NCI-H774 (cell line): ENCODE data around the gene NCK1.

Experiments used
- DNase-seq: peaks from one replicate; lab custom pipeline; 2025; lab: John Stamatoyannopoulos, UW

Gene NCK1

DNA sequence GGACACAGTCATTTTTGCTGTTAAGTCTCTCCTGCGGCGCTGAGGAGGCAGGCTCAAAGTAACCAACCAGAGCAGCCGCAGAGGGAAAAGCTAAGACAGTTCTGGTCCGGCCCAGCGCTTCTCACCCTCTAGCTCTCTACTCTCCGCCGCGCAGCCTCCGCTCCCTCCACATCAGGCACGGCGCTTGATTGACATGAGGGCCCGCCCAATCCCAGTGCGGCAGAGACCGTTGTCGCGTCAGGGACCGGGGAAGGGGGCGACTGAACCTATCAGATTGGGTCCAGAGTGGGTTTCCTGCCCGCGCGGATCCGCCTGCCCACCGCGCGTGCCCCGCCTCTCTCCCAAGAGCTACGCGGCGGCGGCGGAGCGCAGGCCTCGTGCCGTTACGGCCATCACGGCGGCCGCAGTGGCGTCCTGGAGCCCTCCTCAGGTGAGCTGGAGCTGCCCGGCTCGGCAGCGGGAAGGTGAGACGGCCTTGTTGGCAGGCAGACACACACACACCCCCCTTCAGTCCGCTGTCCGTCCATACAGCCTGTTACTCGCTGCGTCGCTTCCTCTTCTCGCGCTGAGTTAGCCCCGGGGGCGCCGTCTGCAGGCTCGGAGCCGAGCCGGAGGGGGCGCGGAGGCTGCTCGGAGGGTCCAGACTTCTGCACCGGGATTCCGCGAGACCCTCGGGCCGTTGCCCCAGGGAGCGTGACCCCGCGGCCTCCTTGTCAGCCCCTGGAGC, at the start of gene NCK1:
NCK1 (plus strand) TSS at position 319 of the 727 bp plus-strand sequence. CDS start 65,794 bp downstream, outside the sequence.
- peak; percentile 98 for DNase-seq

DNA sequence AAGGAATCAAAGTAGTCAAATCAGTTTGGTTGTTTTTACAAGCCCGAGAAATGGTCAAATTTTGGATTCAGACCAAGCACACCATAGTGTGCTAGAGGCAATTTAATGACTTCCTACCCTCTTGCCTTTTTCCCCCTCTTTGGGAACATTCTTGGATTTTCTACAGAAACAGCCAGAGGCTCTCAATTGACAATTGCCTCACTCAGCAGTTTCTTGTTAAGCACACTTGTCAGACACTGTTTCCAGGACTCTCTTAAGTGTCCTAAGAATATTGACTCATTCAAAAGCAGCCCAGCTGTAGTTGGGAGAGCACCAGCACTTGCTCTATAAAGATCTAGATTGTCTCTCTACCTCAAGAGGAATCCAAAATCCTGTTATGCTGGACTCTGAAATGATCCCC, 44.6 kb upstream of the NCK1 start:
- DNase-seq = no peak

DNA sequence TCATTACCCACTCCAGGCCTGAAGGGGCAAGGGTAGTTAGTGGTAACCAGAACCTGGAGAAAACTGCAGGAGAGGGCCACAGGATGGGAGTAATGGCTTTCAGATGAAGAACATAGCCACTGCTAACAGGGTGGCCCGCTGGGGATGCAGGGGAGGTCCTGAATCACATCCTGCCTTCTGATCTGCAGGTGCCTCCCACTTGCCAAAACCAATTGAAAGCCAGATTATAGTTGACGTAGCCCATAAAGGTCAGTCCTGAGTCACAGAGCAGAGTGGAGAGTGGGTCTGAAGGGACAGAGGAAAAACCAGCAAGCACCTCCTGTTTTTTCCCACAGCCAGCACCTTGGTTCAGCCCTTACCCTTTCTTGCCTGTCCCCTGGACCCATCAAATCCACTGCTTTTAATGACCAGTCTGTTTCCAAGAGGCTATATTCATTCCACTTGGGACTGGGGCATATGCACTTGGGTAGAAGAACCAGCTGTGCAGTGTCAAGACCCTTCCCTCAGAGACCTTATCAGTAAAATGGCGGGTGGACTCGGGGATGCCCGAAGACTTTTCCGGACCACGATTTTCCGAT, 43.7 kb upstream of the NCK1 start:
- DNase-seq = peak; percentile 80

DNA sequence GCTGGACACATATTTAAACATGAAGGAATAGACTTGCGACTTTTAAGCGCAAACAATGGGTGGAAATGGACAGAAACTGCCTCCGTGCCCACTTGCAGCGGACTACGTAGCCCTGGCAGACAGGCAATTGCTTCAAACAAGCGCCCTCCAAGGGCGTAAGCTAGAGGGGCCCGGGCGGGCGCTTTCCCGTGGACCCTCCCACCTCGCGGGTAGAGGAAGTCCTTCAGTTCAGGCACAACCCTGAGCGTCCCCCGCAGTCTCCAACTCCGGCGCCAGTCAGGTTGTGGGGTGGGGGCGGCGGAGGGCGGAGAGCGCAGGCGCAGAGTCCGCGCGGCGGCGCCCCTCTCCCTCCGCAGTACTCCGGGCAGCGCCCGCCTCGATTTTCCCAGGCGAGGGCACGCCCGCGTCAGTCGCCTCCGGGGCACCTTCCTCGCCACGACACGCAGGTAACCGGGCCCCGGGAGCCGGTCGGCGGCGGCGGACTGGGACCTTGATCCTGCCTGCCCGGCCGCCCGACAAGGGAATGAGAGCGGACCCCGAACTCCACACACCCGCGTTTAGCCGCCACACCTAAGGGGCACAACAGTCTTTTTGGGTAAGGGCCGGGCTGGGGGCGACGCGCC, 43.1 kb upstream of the NCK1 start, which contains the start of gene SLC35G2:
SLC35G2 (plus strand) TSS at position 358 of the 623 bp plus-strand sequence. CDS start 35,335 bp downstream, outside the sequence.
- peak; percentile 59 for DNase-seq

DNA sequence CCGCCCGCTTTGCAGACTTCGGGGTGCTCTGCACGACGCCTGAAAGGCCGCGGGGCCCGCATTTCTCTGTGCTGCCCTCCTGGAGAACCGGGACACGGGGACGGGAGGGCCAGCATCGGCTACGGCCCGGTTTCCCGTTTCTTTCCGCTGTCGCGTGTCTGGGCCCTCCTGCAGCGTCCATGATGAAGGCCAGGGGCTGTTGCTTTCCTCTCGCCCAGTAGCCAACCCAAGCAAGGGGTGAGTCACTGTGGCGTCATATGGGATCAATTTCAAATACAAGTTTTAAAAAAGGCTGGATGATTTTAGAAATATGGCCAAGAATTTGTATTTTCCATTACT, 42.6 kb upstream of the NCK1 start:
- no peak for DNase-seq

DNA sequence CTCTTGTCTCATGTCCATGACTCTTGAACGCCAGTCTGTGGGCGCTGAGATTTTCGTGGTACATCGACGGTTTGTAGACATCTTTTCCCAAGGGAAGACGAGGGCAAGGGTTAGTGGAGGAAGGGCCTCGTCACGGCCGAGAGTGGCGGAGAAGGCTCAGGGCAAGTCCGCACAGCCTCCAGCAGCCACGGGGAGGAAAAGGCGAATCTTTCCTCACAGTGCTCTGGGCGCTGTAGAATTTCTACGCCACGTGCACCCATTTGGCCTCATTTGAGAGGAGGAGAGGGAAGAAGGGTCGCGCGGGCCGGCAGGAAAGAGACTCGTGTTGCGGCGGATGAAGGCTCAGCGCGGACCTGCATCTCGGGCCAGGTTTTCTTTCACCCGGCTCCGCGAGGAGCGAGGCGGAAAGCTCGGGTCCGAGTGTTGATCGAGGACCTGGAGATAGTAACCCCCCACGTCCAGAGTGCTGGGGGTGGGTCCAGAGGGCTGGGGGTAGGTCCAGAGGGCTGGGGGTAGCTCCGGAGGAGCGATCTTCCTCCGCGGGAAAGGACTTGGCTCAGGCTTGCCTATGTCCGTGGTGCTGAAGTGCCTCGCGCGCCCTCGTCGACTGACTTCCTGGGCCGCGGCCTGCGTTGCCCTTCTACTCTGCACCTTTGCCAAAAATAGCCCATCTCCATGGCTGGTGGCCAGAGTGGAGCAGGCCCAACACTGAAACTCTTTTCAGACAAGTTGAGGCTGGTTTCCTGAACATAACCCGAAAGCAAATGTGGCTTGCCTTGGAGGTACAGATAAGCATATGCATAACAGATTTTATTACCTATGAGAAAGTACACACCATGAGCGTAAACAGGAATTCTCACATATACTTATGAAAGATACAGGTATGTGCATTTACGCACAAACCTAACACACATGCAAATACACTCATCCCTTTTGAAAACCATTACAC, 42.0 kb upstream of the NCK1 start:
- peak; percentile 51 for DNase-seq

DNA sequence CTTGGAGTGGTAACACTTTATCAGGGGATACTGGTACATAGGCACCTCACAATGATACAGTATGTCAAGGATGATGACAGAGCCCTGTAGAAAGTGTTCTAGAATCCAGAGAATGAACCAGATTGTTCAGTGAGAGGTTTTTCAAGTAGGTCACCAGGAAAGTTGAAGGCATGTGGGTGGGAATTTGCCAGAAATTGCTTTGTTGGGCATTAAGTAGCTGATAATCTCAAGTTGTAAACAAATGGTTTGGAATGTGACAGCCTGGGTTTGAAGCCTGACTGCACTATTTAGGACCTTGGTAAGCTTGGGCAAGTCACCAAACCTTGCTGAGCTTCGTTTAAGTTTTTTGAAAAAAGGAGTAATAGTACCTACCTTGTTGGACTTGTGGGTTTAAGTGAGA, 30.5 kb upstream of the NCK1 start:
- no peak for DNase-seq

DNA sequence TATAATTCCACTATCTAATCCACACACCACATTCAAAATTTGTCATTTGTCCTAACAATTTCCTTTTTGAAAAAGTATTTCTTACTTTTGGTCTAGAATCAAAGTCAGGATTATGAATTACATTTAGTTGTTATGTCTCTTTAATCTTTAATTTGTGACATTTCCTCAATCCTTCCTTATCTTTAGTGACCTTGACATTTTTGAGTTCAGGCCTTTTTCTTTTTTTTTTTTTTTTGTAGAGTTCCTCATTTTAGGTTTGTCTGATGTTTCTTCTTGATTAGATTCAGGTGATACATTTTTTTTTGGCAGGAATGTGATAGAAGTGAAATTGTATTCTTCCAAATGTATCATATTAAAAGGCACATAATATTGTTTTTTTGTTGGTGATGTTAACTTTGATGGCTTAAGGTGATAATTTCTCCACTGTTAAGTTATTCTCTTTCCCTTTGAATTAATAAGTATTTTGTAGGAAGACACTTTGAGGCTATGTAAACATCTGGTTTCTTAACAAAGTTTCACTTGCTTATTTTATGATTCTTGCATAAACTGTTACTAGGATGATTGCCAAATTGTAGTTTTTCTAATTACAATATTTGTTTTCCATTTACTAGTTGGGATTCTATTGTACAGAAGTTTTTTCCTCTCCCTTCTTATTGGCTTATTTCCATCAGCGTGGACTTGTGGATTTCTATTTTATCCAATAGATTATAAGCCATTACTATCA, 26.8 kb upstream of the NCK1 start:
- DNase-seq = no peak

DNA sequence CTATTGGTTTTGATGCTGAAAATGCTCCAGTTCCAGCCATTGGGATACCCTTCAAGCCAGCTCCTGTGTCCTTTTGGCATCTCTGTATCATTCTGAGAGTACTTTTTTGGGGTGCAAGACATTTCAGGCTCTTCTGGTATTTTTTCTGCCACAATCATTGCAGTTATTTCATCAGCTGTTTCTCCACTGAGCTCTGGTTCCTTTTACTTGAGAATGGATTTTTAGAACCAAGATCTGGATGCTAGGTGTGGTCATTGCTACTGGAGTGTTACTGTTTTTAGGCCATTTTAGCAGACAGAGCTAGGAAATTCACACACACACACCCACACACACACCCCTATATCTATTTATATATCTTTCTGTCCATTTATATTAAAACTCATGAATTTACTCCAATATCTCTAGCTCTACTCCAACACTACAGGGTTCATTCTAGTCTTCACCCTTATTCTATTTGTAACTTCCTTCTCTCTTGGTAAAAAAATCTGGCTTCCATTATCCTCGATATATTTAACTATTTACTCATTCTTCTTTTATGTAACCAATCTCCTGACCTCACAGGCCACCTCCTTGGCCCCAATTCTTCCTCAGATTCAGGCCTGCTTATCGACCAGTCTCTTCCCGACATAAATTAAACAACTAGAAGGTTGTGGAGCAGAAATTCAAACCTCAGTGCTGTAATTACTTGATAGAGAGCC, 26.0 kb upstream of the NCK1 start:
- DNase-seq = no peak

DNA sequence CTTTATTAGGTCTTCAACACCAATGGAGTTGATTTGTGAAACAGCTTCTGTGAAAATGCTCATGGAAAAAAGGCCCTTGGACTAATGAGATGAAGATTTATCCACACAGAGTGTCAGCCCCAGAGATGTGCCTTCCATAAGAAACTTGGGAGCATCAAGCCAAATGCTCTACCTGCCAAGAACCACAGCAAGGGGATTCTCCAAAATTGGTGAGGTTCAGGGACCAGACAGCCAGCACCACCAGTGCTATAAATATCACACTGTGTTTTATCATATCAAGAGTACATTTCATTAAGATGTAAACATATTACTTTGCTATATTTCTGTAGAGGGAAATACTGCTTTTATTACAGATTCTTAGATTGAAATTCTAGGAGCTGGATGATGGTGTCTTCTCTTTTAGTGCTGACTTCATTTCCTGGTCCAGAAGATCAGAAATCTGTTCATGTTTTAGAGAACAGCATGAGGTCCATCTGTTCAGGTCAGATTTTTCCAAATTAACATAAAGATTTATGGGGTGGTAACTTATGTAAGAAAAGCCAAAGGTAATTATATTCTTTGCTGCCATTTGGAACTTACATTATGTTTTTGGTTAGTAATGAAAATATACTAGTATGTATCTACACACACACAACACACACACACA, 25.4 kb upstream of the NCK1 start:
- no peak for DNase-seq

DNA sequence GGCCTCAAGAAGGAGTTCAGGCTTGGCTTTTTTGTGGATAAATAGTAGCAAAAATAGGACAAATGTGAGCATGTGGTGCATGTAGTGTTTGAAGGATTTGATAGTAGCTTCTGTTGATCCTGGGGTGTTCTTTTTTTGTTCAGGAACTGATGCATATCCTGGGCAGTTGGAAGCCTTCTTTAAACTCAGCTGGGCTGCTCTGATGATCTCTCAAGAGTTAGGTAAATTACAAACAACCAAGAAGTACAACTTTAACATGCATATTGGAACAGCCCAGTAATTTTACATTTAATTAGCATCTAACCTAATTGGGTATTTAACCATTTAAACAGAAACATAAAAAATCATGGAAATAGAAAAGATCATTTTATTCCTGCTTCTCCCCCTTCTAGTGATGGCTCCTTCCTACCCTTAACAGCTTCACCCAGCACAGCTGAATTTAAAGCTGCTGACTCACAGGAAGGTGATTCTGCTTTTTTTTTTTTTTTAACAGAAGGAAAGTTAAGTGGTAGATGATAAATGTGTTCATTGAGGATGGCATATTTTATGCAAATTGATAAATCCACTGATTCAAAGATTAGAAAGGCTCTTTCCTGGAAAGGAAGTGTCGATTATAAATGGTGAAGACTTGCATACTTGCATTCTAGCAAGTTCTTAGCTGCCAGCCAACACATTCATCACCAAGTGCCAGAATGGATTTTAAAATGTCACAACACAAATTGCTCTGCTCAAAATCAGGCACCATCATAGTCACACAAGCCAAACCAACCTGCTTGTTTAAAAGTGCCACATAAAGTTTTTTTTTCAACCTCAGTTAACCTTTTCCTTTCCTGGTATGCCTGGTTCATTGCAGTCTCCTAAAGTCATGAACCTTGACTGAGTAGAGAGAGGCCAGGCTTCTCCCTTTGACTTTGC, 23.1 kb upstream of the NCK1 start:
- no peak for DNase-seq

DNA sequence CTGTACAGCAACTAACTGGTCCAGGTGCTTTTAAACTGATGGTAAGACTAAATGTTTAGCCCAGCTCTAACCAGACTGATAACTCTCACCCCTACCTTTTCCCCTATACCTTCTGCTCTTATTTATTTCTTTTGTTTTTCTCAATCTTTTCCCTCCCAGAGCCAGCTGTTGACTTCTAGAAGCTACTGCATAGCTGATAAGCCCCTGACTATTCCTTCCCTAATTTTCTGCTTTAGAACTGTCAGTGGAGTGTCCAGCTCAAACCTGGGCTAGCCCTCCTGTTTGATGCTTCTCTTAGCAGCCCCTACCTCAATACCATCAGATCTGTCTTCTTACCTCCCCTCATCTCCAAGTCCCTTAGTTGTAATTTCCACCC, 22.5 kb upstream of the NCK1 start:
- no peak for DNase-seq

DNA sequence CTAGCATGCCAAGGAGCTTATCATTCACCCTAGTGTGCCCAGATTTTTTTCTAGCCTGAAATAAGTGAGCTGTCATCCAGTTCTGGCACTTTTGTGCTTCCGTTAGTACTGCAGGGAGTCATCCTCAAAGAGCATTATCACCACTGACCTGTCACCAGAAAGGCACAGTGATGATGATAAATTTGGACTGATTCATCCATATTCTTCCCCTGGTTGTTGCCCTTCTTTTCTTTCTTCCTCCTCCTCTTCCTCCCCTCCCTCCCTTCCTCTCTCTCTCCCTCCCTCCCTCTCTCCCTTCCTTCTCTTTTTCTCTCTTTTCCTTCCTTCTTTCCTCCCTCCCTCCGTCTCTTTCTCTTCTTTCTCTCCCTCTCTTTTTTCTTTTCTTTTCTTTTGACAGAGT, 21.8 kb upstream of the NCK1 start:
- no peak for DNase-seq

DNA sequence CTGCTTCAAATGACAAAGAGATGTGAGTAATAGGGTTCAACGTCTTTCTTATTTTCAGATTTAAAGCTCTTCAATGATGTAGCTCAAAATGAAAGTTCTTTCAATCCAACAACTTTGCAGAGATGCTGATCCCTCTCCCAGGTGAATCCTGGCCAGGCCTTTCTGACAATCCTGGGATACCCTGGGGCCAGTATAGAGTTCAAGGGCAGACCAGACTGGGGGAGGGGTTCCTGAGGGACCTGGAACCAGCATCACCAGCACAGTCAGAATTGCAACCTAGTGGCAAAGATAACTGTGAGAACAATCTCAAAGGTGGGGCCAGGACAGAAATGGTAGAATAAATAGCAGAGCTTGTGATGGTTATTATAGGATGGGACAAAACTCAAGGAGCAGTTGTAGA, 19.7 kb upstream of the NCK1 start:
- no peak for DNase-seq

DNA sequence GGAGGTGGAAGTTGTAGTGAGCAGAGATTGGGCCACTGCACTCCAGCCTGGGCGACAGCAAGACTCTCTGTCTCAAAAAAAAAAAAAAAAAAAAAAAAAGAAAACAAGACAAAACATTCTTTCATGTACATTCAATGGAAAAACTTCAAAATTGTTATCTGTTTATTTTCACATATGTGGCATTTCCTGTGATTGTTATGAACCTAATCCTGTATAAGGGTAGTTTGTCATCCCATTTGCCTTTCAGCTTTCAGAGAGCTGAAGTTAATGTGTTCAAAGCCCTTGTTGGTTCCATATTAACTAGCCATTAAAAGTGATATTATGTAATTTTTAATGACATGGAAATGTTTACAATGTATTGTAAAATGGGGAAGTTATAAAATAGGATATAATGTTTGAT, 17.3 kb upstream of the NCK1 start:
- no peak for DNase-seq

DNA sequence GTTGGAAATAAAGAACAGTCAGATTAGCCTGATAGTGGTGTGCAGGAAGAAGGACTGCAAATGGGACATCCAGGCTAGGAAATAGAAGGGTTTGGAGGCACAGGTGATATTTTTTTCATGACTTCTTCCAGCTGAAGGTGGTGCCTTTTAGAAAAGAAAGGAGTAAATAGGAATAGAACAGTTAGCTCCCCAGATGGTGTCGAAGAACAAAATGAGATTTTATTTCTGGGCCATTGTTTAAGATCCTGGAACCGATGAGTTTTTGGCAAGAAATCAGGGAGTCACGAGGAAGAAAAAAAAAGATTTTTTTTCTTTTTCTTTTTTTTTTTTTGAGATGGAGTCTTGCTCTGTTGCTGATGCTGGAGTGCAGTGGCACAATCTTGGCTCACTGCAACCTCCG, 9.8 kb upstream of the NCK1 start:
- no peak for DNase-seq

DNA sequence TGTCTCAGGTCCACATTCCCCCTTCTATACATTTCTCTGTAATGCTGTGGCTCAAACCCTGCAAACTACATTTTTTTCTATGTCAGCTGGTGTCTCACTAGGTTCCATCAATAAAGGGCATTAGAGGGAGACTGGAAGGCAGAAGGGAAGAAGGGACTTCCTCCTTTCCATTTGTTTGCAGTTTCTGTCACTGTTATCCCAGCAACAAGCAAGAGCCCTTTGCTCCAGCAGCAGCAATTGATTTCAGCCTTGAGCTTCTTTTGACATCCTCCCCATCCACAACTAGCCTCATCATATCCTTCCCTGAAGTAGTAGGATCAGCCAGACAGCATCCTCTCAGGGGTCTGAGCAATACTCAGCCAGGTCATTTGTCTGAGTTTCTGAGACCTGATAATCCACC, 5.3 kb upstream of the NCK1 start:
- DNase-seq = no peak

DNA sequence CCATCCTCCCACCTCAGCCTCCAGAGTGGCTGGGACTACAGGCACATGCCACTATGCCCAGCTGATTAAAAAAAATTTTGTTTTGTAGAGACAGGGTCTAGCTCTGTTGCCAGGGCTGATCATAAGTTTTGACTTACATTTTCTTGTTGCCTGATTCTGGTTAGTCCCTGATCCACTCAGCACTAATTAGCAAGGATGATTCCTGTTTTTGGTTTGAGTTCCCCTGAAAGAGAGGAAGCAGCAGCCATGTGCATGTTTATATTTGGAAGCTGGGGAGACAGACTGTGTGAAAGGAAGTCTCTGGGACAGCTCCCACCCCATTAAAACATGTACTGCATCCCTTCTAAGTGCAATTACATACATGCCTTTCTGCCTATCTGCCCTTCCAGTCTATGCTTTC, 3.6 kb upstream of the NCK1 start:
- no peak for DNase-seq

DNA sequence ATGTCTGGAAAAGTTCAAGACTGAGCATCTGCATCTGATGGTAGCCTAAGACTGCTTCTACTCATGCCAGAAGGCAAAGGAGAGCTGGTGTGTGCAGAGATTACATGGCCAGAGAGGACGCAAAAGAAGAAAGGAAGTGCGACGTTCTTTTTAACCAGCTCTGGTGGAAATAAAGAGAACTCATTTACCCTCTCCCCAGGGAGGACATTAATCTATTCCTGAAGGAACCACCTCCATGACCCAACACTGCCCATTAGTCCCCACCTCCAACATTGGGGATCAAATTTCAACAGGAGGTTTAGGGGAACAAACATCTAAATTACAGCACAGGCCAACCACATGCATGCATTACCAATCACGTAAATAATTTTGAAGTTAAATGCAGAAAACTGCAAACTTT, 1.5 kb upstream of the NCK1 start:
- no peak for DNase-seq
